ENCODE results near the gene DHDDS.
"Not testable (repeated sequence)": the region's sequence is repeated elsewhere in the genome, so short reads cannot be mapped to it uniquely, and the experiment has no call there.

The DHDDS gene, protein sequence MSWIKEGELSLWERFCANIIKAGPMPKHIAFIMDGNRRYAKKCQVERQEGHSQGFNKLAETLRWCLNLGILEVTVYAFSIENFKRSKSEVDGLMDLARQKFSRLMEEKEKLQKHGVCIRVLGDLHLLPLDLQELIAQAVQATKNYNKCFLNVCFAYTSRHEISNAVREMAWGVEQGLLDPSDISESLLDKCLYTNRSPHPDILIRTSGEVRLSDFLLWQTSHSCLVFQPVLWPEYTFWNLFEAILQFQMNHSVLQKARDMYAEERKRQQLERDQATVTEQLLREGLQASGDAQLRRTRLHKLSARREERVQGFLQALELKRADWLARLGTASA

GRCh38 chr1:26431979-26432695 lies at the start of gene DHDDS:
Gene DHDDS, plus strand, starts transcription at chr1:26432321. Its CDS starts 625 bp downstream, at chr1:26432946.
- DNase-seq (ENCODE audit: low read depth in 1 of 2, low spot score in 1 of 2) = peak; percentile 96 to 98

DNA sequence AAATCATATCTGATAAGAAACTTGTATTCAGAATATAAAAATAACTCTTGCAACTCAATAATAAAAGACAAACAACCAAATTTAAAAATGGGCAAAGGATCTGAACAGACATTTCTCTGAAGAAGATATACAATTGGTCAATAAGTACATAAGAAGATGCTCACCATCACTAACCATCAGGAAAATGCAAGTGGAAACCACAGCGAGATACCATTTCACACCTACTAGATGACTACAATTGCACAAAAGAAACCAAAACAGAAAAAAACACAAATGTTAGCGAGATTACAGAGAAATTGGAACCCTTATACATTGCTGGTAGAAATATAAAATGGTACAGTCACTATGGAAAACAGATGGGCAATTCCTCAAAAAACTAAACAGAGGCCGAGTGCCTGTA lies 48.0 kb upstream of the DHDDS start:
- no peak for DNase-seq (ENCODE audit: low read depth in 1 of 2, low spot score in 1 of 2)

DNA sequence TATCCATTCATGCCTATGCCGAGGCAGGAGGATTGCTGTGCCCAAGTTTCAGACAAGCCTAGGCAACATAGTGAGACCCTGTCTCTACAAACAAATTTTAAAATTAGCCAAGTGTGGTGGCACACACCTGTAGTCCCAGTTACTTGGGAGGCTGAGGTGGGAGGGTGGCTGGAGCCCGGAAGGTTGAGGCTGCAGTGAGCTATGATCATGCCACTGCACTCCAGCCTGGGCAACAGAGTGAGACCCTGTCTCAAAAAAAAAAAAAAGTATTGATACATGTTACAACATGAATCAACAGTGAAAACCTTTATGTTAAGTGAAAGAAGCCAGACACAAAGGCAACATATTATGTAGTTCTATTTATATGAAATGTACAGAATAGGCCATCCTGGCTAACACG lies 47.1 kb upstream of the DHDDS start:
- not testable (repeated sequence) for DNase-seq (ENCODE audit: low read depth in 1 of 2, low spot score in 1 of 2)

DNA sequence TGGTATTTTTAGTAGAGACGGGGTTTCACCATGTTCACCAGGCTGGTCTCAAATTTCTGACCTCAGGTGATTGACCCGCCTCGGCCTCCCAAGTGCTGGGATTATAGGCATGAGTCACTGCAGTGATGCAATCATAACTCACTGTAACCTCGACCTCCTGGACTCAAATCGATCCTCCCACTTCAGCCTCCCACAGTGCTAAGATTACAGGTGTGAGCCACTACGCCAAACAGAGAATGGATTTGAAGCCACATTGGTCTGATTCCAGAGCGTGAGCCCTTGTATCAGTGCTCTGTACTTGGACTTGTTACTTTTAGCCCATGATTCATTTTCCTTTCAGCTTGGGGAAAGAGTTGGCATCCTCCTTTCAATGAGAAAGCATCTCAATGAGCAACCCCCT lies 44.7 kb upstream of the DHDDS start:
- DNase-seq (ENCODE audit: low read depth in 1 of 2, low spot score in 1 of 2) = no peak

- DNase-seq (ENCODE audit: low read depth in 1 of 2, low spot score in 1 of 2) = no peak
These were observed 43.2 kb upstream of the DHDDS start for GRCh38 chr1:26388791-26389445.

- no peak for DNase-seq (ENCODE audit: low read depth in 1 of 2, low spot score in 1 of 2)
These were observed 42.4 kb upstream of the DHDDS start for GRCh38 chr1:26389604-26390247.

GRCh38 chr1:26391450-26391849 lies 40.7 kb upstream of the DHDDS start:
- peak in 1 of 2 donors; percentile 18 for DNase-seq (ENCODE audit: low read depth in 1 of 2, low spot score in 1 of 2)

GRCh38 chr1:26395754-26396153 lies 36.4 kb upstream of the DHDDS start:
- DNase-seq (ENCODE audit: low read depth in 1 of 2, low spot score in 1 of 2) = no peak

GRCh38 chr1:26399034-26399433 lies 33.1 kb upstream of the DHDDS start:
- DNase-seq (ENCODE audit: low read depth in 1 of 2, low spot score in 1 of 2) = no peak

GRCh38 chr1:26401891-26402290 lies 30.2 kb upstream of the DHDDS start:
- DNase-seq (ENCODE audit: low read depth in 1 of 2, low spot score in 1 of 2) = no peak

GRCh38 chr1:26403656-26404055 lies 28.5 kb upstream of the DHDDS start:
- no peak for DNase-seq (ENCODE audit: low read depth in 1 of 2, low spot score in 1 of 2)

GRCh38 chr1:26404641-26405040 lies 27.5 kb upstream of the DHDDS start:
- no peak for DNase-seq (ENCODE audit: low read depth in 1 of 2, low spot score in 1 of 2)

- DNase-seq (ENCODE audit: low read depth in 1 of 2, low spot score in 1 of 2) = no peak
These were observed 26.7 kb upstream of the DHDDS start for GRCh38 chr1:26405281-26405915.

DNA sequence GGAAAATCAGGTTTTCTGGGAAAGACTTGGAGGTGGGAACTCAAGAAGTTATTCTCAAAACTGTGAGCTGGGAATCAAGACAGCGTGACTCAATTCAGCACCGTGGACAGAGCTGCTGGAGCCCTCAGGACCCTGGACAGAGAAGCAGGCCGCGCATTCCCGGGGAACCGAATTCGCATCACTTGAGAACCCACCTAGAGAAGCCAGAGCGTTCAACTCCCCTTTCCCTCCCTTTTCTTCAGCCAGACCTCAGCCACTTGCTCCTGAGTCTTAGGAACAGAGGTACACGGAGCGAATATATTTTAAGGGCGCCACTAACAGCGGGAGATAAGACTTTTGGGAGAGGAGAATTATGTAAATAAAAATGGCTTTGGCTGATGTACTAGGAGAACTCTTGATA lies 23.5 kb upstream of the DHDDS start:
- peak; percentile 60 to 67 for DNase-seq (ENCODE audit: low read depth in 1 of 2, low spot score in 1 of 2)

GRCh38 chr1:26409191-26409807 lies 22.8 kb upstream of the DHDDS start:
- no peak for DNase-seq (ENCODE audit: low read depth in 1 of 2, low spot score in 1 of 2)

DNA sequence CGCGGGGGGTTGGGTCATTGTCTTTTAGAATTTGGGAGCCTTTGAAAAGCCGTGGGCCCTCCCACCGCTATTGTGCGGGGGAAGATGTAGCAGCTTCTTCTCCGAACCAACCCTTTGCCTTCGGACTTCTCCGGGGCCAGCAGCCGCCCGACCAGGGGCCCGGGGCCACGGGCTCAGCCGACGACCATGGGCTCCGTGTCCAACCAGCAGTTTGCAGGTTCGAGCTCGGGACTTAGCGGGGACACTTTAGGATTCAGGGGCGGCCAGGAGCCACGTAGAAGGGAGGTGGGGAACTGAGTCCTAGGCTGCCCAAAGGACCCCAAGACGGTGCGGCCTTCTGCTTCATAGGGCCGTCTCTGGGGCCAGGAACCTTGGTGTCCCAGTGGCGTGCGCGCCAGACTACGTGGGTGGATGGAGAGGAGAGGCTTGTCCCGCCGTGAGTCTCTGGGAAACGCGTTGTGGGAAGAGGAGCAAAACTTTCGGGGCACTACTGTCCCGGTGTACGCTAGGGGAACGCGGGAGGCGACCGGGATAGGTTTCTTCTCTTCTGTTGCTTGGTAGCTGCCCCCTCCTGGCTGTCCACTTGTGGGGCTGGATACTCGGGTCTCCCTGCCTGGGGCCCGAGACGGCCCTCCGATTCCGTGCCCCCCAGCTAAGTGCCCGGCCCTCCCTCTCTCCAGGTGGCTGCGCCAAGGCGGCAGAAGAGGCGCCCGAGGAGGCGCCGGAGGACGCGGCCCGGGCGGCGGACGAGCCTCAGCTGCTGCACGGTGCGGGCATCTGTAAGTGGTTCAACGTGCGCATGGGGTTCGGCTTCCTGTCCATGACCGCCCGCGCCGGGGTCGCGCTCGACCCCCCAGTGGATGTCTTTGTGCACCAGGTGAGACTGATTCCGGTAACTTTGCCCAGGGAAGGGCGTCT lies 21.2 kb upstream of the DHDDS start, which contains the start of gene LIN28A:
Gene LIN28A (plus strand): TSS at position 112 of the 918 bp plus-strand sequence. CDS start 75 bp downstream, at position 187.
- no peak for DNase-seq (ENCODE audit: low read depth in 1 of 2, low spot score in 1 of 2)

- DNase-seq (ENCODE audit: low read depth in 1 of 2, low spot score in 1 of 2) = no peak
These were observed 20.5 kb upstream of the DHDDS start for GRCh38 chr1:26411624-26412074.

DNA sequence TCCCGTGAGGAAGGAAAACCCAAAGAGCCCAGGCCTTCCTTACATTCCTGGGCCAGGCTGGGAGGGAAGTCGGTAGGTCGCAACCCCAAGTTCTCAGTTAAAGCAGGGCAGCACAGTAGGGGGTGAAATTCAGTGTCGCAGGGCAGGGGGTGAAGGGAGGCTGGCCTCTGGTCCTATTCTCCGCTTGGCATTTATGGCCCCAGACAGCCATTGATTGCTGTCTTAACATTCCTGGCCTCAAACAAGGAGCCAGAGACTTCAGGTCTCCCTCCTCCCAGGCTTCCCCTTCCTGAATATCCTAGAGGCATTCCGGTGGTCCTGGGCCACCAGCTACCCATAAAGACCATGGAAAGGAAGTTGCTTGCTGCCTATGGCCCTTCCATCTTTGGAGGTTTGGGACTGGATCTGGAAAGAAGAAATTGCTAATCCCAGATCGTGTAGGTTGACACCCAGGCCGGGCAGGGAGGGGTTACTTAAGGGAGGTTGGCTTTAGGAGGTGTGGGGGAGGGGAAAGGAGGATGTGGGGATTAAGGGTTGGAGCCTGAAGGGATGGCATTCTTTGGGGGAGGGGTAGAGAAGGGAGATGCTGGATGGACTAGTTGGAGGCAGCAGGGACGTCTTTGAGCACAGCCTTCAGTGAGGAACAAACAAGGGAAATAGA lies 19.8 kb upstream of the DHDDS start:
- no peak for DNase-seq (ENCODE audit: low read depth in 1 of 2, low spot score in 1 of 2)

GRCh38 chr1:26413031-26413430 lies 19.1 kb upstream of the DHDDS start:
- no peak for DNase-seq (ENCODE audit: low read depth in 1 of 2, low spot score in 1 of 2)

All from stimulated activated CD4-positive, alpha-beta T cell treated with anti-CD3 and anti-CD28 coated beads, Interleukin-15, amount 100 ng/mL, for 1 hour (primary cell).